K562 (cell line): Measurements from ENCODE around the gene DAPK1. TPM values are rescaled to one million over a fixed set of nuclear protein-coding genes. Genes with fewer than 3 reads are reported as not detected.
A peak's percentile ranks its signal among the peaks of the same experiment; 100 is the strongest.

ENCODE experiments used
- ATF7 ChIP-seq: fragments of 450-650 bp; IDR thresholded peaks from 2 replicates; pipeline ENCODE4 v1.7.1; 2014; ENCODE audit warnings: mild to moderate bottlenecking, moderate library complexity
- ELF4 ChIP-seq: fragments of 450-650 bp; formaldehyde crosslinking; IDR thresholded peaks from 2 replicates; pipeline ENCODE4 v1.4.0; 2022; ENCODE audit warnings: missing genetic modification characterization
- EP400 ChIP-seq: fragments of 450-650 bp; IDR thresholded peaks from 2 replicates; pipeline ENCODE4 v1.6.1; 2017; ENCODE audit warnings: antibody characterized with exemption, mild to moderate bottlenecking, moderate library complexity
- HDAC6 ChIP-seq: IDR thresholded peaks from 2 replicates; pipeline ENCODE4 v1.6.1; 2012; ENCODE audit warnings: low read depth, mild to moderate bottlenecking, control low read depth, inconsistent platforms, low read length, moderate library complexity
- HNRNPL ChIP-seq: fragments of 200-400 bp; formaldehyde crosslinking; IDR thresholded peaks from 2 replicates; pipeline ENCODE4 v1.6.1; 2017; ENCODE audit warnings: low read depth, mild to moderate bottlenecking, low read length
- PHB2 ChIP-seq: fragments of 450-650 bp; IDR thresholded peaks from 2 replicates; pipeline ENCODE4 v1.6.1; 2017; ENCODE audit warnings: low read depth
- PYGO2 ChIP-seq: fragments of 450-650 bp; IDR thresholded peaks from 2 replicates; pipeline ENCODE4 v1.6.1; 2016; ENCODE audit warnings: mild to moderate bottlenecking, missing genetic modification characterization, moderate library complexity, missing compliant biosample characterization
- SOX6 ChIP-seq: fragments of 450-650 bp; IDR thresholded peaks from 2 replicates; pipeline ENCODE4 v1.6.1; 2014; ENCODE audit warnings: mild to moderate bottlenecking
- SUPT5H ChIP-seq: fragments of 450-650 bp; IDR thresholded peaks from 2 replicates; pipeline ENCODE4 v1.6.1; 2016
- ZBED1 ChIP-seq: IDR thresholded peaks from 2 replicates; pipeline ENCODE4 v1.6.1; 2014
- ZNF79 ChIP-seq: fragments of 250-450 bp; sonication (Bioruptor Pico); IDR thresholded peaks from 2 replicates; pipeline ENCODE4 v1.4.0; 2020; ENCODE audit warnings: low read depth, mild to moderate bottlenecking, moderate library complexity
- ZNF830 ChIP-seq: fragments of 250-450 bp; sonication (Bioruptor Pico); IDR thresholded peaks from 2 replicates; pipeline ENCODE4 v1.5.0; 2021; ENCODE audit warnings: mild to moderate bottlenecking
- polyA plus RNA-seq, 8 experiments: library from polyadenylated mRNA; depleted of rRNA in 4 of 8; stranded (reverse) in 5 of 8; unstranded in 3 of 8; fragments of >200 nt; fragmentation: Nextera tagmentation in 2 of 8; fragmentation: Illumina TruSeq in 1 of 8; extraction: Ambion mirVana in 2 of 8; extraction: Trizol in 1 of 8; gene quantifications; 2 replicates each; pipeline versions ENCODE4 v1.2.1 to v1.2.3, GENCODE V29; 2011 to 2014; ENCODE audit warnings: inconsistent platforms in 1 of 8, missing spikeins in 1 of 8
- total RNA-seq, 7 experiments: library from RNA; depleted of rRNA in 6 of 7; stranded (reverse); fragments of >200 nt in 6 of 7; fragmentation: Illumina TruSeq in 2 of 7; extraction: Trizol in 2 of 7; gene quantifications; 2 replicates each; pipeline versions ENCODE4 v1.2.1 to v1.2.3, GENCODE V29; 2011 to 2021; ENCODE audit warnings: low replicate concordance in 1 of 7
- TF ChIP-seq, protein P1 (sequence below), 2 experiments: fragments of 450-650 bp in 1 of 2; sonication (generic) in 1 of 2; formaldehyde crosslinking in 1 of 2; IDR thresholded peaks; 2 replicates each; pipeline versions ENCODE4 v1.7.1 to v1.9.0; 2016 to 2022; ENCODE audit warnings: inconsistent platforms in 1 of 2, mild to moderate bottlenecking in 1 of 2, missing genetic modification reagents in 1 of 2
- TF ChIP-seq, protein P2 (sequence below): IDR thresholded peaks from 3 replicates; pipeline ENCODE4 v1.6.1; 2011; ENCODE audit warnings: borderline replicate concordance, mild to moderate bottlenecking; ENCODE audit not compliant: insufficient read length, insufficient read depth
- TF ChIP-seq, protein P3 (sequence below): sonication (generic); formaldehyde crosslinking; IDR thresholded peaks from 2 replicates; pipeline ENCODE4 v1.8.0; 2023; ENCODE audit warnings: mild to moderate bottlenecking, missing genetic modification reagents
- TF ChIP-seq, protein P4 (sequence below): sonication (generic); formaldehyde crosslinking; IDR thresholded peaks from 2 replicates; pipeline ENCODE4 v1.9.0; 2022; ENCODE audit warnings: mild to moderate bottlenecking, missing genetic modification reagents

The DAPK1 gene
- total and polyA plus RNA-seq, 9 of the 15 experiments (the other 6 are each of a cell fraction or from before 2014, with no cell fraction given): 1.7 to 26.4 (median 15.8) TPM

DNA sequence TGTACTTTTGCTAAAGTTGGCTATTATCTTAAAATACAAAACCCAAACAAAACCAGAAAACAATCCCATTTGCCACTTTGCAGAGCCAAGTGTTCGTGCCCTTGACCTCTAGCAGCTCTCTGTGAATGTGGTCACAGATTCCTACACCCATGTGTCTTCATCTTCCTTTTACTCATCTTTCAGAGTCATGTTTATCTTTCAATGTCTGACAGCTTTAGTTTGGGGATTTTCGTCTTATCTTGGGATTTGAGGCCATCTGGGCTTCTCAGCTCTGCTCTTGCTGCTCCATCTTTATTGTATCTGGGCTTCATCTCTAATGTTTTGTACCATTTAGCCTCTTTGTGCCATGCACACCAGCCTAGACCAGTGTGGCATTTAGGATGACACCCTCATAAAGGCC, 81.0 kb downstream of the DAPK1 start (continued):
- TF ChIP-seq, protein P1, sequence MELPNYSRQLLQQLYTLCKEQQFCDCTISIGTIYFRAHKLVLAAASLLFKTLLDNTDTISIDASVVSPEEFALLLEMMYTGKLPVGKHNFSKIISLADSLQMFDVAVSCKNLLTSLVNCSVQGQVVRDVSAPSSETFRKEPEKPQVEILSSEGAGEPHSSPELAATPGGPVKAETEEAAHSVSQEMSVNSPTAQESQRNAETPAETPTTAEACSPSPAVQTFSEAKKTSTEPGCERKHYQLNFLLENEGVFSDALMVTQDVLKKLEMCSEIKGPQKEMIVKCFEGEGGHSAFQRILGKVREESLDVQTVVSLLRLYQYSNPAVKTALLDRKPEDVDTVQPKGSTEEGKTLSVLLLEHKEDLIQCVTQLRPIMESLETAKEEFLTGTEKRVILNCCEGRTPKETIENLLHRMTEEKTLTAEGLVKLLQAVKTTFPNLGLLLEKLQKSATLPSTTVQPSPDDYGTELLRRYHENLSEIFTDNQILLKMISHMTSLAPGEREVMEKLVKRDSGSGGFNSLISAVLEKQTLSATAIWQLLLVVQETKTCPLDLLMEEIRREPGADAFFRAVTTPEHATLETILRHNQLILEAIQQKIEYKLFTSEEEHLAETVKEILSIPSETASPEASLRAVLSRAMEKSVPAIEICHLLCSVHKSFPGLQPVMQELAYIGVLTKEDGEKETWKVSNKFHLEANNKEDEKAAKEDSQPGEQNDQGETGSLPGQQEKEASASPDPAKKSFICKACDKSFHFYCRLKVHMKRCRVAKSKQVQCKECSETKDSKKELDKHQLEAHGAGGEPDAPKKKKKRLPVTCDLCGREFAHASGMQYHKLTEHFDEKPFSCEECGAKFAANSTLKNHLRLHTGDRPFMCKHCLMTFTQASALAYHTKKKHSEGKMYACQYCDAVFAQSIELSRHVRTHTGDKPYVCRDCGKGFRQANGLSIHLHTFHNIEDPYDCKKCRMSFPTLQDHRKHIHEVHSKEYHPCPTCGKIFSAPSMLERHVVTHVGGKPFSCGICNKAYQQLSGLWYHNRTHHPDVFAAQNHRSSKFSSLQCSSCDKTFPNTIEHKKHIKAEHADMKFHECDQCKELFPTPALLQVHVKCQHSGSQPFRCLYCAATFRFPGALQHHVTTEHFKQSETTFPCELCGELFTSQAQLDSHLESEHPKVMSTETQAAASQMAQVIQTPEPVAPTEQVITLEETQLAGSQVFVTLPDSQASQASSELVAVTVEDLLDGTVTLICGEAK (IDR thresholded peaks at IDR 0.05): no peak
- TF ChIP-seq, protein P1 (CRISPR knock-in tag; IDR thresholded peaks at IDR 0.05): no peak
- TF ChIP-seq, protein P2, sequence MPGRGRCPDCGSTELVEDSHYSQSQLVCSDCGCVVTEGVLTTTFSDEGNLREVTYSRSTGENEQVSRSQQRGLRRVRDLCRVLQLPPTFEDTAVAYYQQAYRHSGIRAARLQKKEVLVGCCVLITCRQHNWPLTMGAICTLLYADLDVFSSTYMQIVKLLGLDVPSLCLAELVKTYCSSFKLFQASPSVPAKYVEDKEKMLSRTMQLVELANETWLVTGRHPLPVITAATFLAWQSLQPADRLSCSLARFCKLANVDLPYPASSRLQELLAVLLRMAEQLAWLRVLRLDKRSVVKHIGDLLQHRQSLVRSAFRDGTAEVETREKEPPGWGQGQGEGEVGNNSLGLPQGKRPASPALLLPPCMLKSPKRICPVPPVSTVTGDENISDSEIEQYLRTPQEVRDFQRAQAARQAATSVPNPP: no peak
- TF ChIP-seq ZBED1 (no peak), ZNF830 (CRISPR knock-in tag) (no peak), SOX6 (0 out of 2 replicates have a peak, but pooled peaks have one; percentile 12), HDAC6 (no peak), SUPT5H (no peak), ELF4 (CRISPR knock-in tag) (no peak), PHB2 (no peak), ATF7 (no peak), HNRNPL (no peak), ZNF79 (CRISPR knock-in tag) (no peak), EP400 (no peak), PYGO2 (no peak)
- TF ChIP-seq, protein P3, sequence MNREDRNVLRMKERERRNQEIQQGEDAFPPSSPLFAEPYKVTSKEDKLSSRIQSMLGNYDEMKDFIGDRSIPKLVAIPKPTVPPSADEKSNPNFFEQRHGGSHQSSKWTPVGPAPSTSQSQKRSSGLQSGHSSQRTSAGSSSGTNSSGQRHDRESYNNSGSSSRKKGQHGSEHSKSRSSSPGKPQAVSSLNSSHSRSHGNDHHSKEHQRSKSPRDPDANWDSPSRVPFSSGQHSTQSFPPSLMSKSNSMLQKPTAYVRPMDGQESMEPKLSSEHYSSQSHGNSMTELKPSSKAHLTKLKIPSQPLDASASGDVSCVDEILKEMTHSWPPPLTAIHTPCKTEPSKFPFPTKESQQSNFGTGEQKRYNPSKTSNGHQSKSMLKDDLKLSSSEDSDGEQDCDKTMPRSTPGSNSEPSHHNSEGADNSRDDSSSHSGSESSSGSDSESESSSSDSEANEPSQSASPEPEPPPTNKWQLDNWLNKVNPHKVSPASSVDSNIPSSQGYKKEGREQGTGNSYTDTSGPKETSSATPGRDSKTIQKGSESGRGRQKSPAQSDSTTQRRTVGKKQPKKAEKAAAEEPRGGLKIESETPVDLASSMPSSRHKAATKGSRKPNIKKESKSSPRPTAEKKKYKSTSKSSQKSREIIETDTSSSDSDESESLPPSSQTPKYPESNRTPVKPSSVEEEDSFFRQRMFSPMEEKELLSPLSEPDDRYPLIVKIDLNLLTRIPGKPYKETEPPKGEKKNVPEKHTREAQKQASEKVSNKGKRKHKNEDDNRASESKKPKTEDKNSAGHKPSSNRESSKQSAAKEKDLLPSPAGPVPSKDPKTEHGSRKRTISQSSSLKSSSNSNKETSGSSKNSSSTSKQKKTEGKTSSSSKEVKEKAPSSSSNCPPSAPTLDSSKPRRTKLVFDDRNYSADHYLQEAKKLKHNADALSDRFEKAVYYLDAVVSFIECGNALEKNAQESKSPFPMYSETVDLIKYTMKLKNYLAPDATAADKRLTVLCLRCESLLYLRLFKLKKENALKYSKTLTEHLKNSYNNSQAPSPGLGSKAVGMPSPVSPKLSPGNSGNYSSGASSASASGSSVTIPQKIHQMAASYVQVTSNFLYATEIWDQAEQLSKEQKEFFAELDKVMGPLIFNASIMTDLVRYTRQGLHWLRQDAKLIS: no peak
- TF ChIP-seq, protein P4, sequence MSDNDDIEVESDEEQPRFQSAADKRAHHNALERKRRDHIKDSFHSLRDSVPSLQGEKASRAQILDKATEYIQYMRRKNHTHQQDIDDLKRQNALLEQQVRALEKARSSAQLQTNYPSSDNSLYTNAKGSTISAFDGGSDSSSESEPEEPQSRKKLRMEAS (CRISPR knock-in tag): no peak
